ENCODE measurements around the gene ST6GALNAC3.

DNA sequence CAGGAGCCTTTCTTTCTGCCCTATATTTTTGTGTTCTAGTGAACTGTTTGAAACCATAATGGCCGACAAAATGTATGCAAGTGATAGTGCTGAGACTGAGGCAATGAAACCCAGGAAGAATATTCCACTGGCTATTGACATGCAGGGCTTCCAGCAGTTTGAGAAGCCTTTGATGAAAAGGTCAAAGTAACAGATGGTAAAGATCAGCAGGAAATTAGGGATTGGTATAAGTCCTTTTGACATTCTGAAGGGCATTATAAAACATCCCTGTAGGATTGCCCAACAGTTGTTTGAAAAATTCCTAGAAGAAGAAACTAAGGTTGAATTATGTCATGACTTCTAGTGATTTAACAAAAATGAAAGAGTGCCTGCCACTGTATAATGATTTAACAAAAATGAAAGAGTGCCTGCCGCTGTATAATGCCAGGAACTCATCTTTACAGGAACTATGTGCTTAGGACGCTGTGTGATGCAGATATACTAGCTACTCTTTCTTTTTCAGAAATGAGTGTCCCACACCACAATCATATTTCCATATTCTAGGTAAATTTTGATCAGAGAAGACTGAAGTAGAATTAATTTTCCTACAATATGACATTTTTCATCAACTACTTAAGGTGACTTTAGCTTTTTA lies 508.8 kb downstream of the ST6GALNAC3 start:
- TF ChIP-seq CTCF (conservative IDR thresholded peaks at IDR 0.05; ENCODE audit: low read length) = no peak
- TF ChIP-seq EZH2phosphoT487 (IDR thresholded peaks at IDR 0.05; ENCODE audit: borderline replicate concordance) = no peak

Measured in Loucy (cell line).